Measurements from ENCODE around the gene OSTF1.

Gene OSTF1, protein sequence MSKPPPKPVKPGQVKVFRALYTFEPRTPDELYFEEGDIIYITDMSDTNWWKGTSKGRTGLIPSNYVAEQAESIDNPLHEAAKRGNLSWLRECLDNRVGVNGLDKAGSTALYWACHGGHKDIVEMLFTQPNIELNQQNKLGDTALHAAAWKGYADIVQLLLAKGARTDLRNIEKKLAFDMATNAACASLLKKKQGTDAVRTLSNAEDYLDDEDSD

DNA sequence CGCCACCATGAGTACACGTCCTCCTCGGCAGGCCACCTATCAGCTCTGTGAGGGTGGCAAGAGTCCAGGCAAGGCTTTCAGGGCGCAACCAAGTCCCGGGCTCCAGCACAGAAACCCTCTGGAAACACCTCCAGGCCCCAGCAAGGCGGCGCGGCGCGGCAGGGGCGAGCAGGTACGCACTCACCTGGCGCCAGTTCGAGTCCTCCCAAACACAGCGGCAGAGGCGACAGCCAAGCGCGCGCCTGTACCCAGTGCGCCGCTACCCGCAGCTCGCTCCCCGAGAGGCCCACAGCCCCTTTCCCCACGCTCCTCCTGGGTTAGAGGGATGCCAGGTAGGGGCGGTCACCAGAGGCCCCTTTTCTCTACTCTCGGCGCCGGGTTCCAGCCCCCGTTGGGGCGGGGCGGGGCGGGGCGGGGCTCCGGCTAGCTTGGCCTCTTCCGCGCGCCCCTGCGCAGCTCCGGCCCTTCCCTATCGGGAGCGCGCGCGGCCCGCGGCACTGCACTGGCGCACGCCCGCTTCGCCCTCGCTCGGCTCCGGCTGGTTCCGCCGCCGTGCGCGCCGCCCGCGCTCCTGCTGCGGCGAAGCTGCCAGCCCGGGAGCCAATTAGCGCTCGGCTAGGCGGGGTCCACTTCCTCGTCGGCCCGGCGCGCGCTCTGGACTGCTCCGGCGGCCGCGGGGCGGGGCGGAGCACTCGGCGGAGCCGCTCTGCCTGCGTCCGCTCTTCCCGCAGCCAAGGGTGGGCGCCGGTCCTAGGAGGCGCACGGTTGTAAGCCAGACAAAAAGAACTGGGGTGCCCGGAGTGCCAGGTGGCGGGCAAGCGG, at the start of gene OSTF1, which contains the start of gene NMRK1:
OSTF1 (plus strand) TSS at position 691 of the 822 bp plus-strand sequence. CDS start 179 bp downstream, outside the sequence.
NMRK1 (minus strand) TSS at position 332 of the 822 bp plus-strand sequence. CDS start 5,040 bp downstream, outside the sequence.
- in situ Hi-C loops (cut with MboI; ENCODE audit: low sequenced_read_pairs), result no loop called here

- in situ Hi-C loops (cut with MboI; ENCODE audit: low sequenced_read_pairs), result no loop called here
These were observed 49.3 kb upstream of the OSTF1 start for GRCh38 chr9:75039009-75039408.

- in situ Hi-C loops (cut with MboI; ENCODE audit: low sequenced_read_pairs), result no loop called here
These were observed 48.5 kb upstream of the OSTF1 start for GRCh38 chr9:75039801-75040200.

GRCh38 chr9:75041041-75041440, 47.3 kb upstream of the OSTF1 start:
- in situ Hi-C loops (cut with MboI; ENCODE audit: low sequenced_read_pairs), result no loop called here

GRCh38 chr9:75046725-75047345, 41.5 kb upstream of the OSTF1 start:
- in situ Hi-C loops (cut with MboI; ENCODE audit: low sequenced_read_pairs), result no loop called here

DNA sequence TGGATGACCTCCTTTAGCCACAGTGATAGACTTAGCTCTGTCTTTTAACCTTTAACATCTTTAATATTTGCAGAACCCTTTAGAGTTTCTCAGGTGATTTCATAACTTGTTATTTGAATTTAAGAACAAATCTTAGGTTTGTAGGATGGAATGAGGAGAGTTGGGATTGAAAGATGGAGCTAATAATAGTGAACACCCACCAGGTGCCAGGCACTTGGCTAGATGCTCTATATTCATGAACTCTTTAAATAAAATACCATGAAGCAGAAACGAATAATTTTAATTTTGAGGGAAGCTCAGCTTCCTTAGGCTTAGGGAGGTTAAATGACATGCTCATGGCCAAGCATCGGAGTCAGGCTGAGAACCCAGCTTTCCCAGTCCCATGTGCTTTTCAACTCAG, 40.8 kb upstream of the OSTF1 start:
- in situ Hi-C loops (cut with MboI; ENCODE audit: low sequenced_read_pairs), result no loop called here

- in situ Hi-C loops (cut with MboI; ENCODE audit: low sequenced_read_pairs), result no loop called here
These were observed 37.0 kb upstream of the OSTF1 start for GRCh38 chr9:75051285-75051684.

- in situ Hi-C loops (cut with MboI; ENCODE audit: low sequenced_read_pairs), result no loop called here
These were observed 34.4 kb upstream of the OSTF1 start for GRCh38 chr9:75053869-75054268.

GRCh38 chr9:75054368-75055001, 33.8 kb upstream of the OSTF1 start:
- in situ Hi-C loops (cut with MboI; ENCODE audit: low sequenced_read_pairs), result no loop called here

DNA sequence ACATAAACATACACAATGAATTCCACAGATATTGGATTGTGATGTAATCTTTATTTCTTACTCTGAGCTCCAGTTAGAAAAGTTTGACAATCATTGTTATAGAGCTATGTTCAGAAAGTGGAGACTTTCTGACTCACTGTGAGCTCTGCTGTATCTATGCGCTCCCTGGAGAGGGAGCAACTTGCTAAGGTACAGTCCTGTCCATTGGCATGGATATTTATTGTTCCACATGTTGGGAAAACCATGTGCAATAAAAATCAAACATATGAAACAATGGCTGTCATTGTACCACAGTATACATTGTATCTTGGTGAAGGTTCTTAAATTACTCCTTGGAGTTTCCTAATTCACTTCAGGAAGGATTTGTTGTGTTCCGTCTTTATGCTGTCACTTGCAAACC, 27.1 kb upstream of the OSTF1 start:
- in situ Hi-C loops (cut with MboI; ENCODE audit: low sequenced_read_pairs), result no loop called here

GRCh38 chr9:75063556-75064305, 24.6 kb upstream of the OSTF1 start:
- in situ Hi-C loops (cut with MboI; ENCODE audit: low sequenced_read_pairs), result no loop called here

GRCh38 chr9:75064307-75065025, 23.8 kb upstream of the OSTF1 start:
- in situ Hi-C loops (cut with MboI; ENCODE audit: low sequenced_read_pairs), result no loop called here

- in situ Hi-C loops (cut with MboI; ENCODE audit: low sequenced_read_pairs), result no loop called here
These were observed 22.8 kb upstream of the OSTF1 start for GRCh38 chr9:75065510-75065909.

DNA sequence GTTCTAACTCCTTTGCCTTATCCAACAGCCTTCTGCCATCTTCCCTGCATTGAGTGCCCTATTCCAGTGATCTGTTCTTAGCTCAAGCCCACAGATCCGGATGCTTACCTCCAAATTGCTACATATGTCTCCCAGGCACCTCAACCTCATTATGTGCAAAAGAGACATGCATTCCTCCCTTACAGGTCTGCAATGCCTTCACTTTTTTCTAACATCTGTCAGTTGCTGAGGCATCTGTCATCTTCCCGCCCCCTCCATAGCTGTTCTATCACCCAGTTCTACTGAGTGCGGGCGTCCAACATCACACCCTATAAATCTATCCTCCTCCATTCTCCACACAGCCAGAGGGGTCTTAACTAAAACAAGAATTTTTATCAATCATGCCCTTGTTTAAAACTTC, 20.4 kb upstream of the OSTF1 start:
- in situ Hi-C loops (cut with MboI; ENCODE audit: low sequenced_read_pairs), result no loop called here

GRCh38 chr9:75069171-75069570, 19.1 kb upstream of the OSTF1 start:
- in situ Hi-C loops (cut with MboI; ENCODE audit: low sequenced_read_pairs), result no loop called here

DNA sequence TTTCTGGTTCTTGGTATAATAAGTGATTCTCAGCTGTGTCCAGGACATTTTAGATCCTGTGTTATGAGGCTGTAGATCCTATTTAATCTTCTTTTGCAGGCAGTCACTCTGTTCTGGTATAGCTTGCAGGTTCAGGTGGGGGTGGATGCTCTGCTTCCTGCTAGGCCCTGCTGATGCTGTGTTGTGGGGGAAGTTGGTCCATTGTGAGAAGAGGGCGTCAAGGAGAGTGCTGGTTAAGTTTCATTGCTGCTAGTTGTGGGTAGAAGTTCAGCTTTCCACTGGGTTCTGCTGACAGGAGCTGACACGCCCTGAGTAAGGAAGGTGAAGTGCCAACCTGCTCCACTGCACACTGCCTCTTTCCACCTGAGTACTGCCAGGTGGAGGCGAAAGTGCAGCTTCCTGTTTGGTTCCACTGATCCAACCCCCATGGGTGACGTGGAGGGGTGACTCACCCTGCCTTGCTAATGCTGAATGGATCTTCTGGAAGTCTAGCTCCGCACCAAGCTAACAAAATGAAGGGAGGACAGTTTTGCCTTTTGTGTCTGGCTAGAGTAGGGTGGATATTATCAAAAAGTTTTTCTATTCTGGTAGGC, 16.7 kb upstream of the OSTF1 start:
- in situ Hi-C loops (cut with MboI; ENCODE audit: low sequenced_read_pairs), result loop anchor here (5.0 kb wide), 1 partner anchor 289 kb away; no protein-coding TSS in a partner anchor

GRCh38 chr9:75072895-75073294, 15.4 kb upstream of the OSTF1 start:
- in situ Hi-C loops (cut with MboI; ENCODE audit: low sequenced_read_pairs), result loop anchor here (5.0 kb wide), 1 partner anchor 291 kb away; no protein-coding TSS in a partner anchor

- in situ Hi-C loops (cut with MboI; ENCODE audit: low sequenced_read_pairs), result no loop called here
These were observed 6.7 kb upstream of the OSTF1 start for GRCh38 chr9:75081632-75082031.

- in situ Hi-C loops (cut with MboI; ENCODE audit: low sequenced_read_pairs), result no loop called here
These were observed 4.9 kb upstream of the OSTF1 start for GRCh38 chr9:75083188-75083970.

Measured in HL-60/S4 (cell line).